Keratinocyte (primary cell): ENCODE data around the gene AKAP13. TPM values are rescaled to one million over a fixed set of nuclear protein-coding genes. Genes with fewer than 3 reads are reported as not detected.

ENCODE experiments used
- DNase-seq: peaks from one replicate; pipeline ENCODE4 v3.0.0-alpha.2; 2011; ENCODE audit warnings: low read depth, missing footprints, low spot score
- FAIRE-seq: peaks from 2 replicates; lab custom pipeline; 2011; peaks lifted over from hg19 to GRCh38; lab: Jason Lieb, UNC
- H2AFZ ChIP-seq: 2 replicates; pipeline ENCODE4 v1.6.0; 2012; ENCODE audit warnings: low read length, control low read depth, inconsistent platforms; ENCODE audit not compliant: control insufficient read depth
- H3K27ac ChIP-seq: 2 replicates; pipeline ENCODE4 v1.5.1; 2011; ENCODE audit warnings: low read length; ENCODE audit not compliant: control insufficient read depth, insufficient read depth
- H3K27me3 ChIP-seq: 3 replicates; pipeline ENCODE4 v1.6.0; 2011; ENCODE audit warnings: low read length; ENCODE audit not compliant: control insufficient read depth, insufficient read depth; ENCODE audit errors: extremely low read depth
- H3K36me3 ChIP-seq, 2 experiments: 2 replicates in 1 of 2; 3 replicates in 1 of 2; pipeline ENCODE4 v1.5.1; 2011; ENCODE audit warnings: low read length in 2 of 2, mild to moderate bottlenecking in 1 of 2; ENCODE audit not compliant: control insufficient read depth in 2 of 2, insufficient read depth in 2 of 2; ENCODE audit errors: extremely low read depth in 1 of 2
- H3K4me1 ChIP-seq: 3 replicates; pipeline ENCODE4 v1.5.1; 2011; ENCODE audit warnings: low read length; ENCODE audit not compliant: control insufficient read depth, insufficient read depth; ENCODE audit errors: extremely low read depth
- H3K4me2 ChIP-seq: 3 replicates; pipeline ENCODE4 v1.6.0; 2011; ENCODE audit warnings: low read depth, low read length; ENCODE audit not compliant: control insufficient read depth, insufficient read depth; ENCODE audit errors: extremely low read depth
- H3K4me3 ChIP-seq, 3 experiments: fragments of 200-600 bp in 1 of 3; sonication (generic) in 1 of 3; 2 replicates in 2 of 3; 3 replicates in 1 of 3; pipeline ENCODE4 v1.5.1; 2011 to 2016; ENCODE audit warnings: low read length in 3 of 3, mild to moderate bottlenecking in 3 of 3, control low read depth in 2 of 3, inconsistent platforms in 1 of 3, low read depth in 1 of 3, mixed read lengths in 1 of 3, mixed run types in 1 of 3, moderate library complexity in 1 of 3; ENCODE audit not compliant: control insufficient read depth in 2 of 3, insufficient read depth in 2 of 3; ENCODE audit errors: extremely low read depth in 1 of 3
- H3K79me2 ChIP-seq: 2 replicates; pipeline ENCODE4 v1.6.0; 2012; ENCODE audit warnings: low read length; ENCODE audit not compliant: control insufficient read depth, insufficient read depth
- H3K9ac ChIP-seq: 3 replicates; pipeline ENCODE4 v1.6.0; 2011; ENCODE audit warnings: low read length; ENCODE audit not compliant: control insufficient read depth, insufficient read depth; ENCODE audit errors: extremely low read depth
- H3K9me1 ChIP-seq: 3 replicates; pipeline ENCODE4 v1.6.0; 2011; ENCODE audit warnings: low read length; ENCODE audit not compliant: control insufficient read depth, insufficient read depth; ENCODE audit errors: extremely low read depth
- H3K9me3 ChIP-seq: 2 replicates; pipeline ENCODE4 v1.5.1; 2012; ENCODE audit warnings: low read depth, low read length; ENCODE audit not compliant: control insufficient read depth
- H4K20me1 ChIP-seq: 3 replicates; pipeline ENCODE4 v1.6.0; 2011; ENCODE audit warnings: low read length; ENCODE audit not compliant: control insufficient read depth, insufficient read depth; ENCODE audit errors: extremely low read depth
- EZH2 ChIP-seq: IDR thresholded peaks from one replicate; pipeline ENCODE4 v1.6.1; 2012; ENCODE audit warnings: inconsistent platforms, mild to moderate bottlenecking, low read length, moderate library complexity
- dilution Hi-C: fragments of 300-500 bp; cut with MboI; formaldehyde crosslinking; loops from one replicate; pipeline ENCODE4 v1.7.0; 2020; ENCODE audit warnings: low sequenced_read_pairs; ENCODE audit not compliant: extremely low pct_ligation_motif_present
- polyA plus RNA-seq, 5 experiments: library from polyadenylated mRNA; depleted of rRNA in 3 of 5; stranded (reverse) in 3 of 5; stranded (forward) in 1 of 5; unstranded in 1 of 5; fragments of >200 nt; gene quantifications; 1 replicate in 1 of 5; 2 replicates in 3 of 5; 3 replicates in 1 of 5; pipeline versions ENCODE4 v1.2.1 to v1.2.3, GENCODE V29; 2011 to 2012; ENCODE audit warnings: missing spikeins in 2 of 5, low read depth in 1 of 5, low replicate concordance in 1 of 5
- TF ChIP-seq, protein P1 (sequence below), 3 experiments: IDR thresholded peaks in 1 of 3; conservative IDR thresholded peaks in 1 of 3; optimal IDR thresholded peaks in 1 of 3; 2 replicates in 2 of 3; 3 replicates in 1 of 3; pipeline versions ENCODE3 to v1.5.1; 2011; ENCODE audit warnings: low read length in 3 of 3, mild to moderate bottlenecking in 3 of 3, moderate library complexity in 2 of 3, control low read depth in 1 of 3, inconsistent platforms in 1 of 3; ENCODE audit not compliant: insufficient read depth in 2 of 3; ENCODE audit errors: extremely low read depth in 1 of 3

The AKAP13 gene
- polyA plus RNA-seq, 1 donor (not counting 4 experiments of a cell fraction or from before 2014, with no cell fraction given) = 16.7 TPM

GRCh38 chr15:85777250-85778106 is 397.1 kb downstream of the AKAP13 start:
- Histone ChIP-seq H4K20me1 (no peaks in the 10 kb centered on the region), H3K4me1 (peaks cover 12% of the 10 kb centered on the region), H3K9ac (no peak overlapping the region), H3K27ac (no peak overlapping the region), H3K9me1 (no peaks in the 10 kb centered on the region), H3K79me2 (peaks cover 47% of the 10 kb centered on the region), H3K4me3 (no peak overlapping the region), H3K4me2 (no peak overlapping the region), H3K36me3 (no peaks in the 10 kb centered on the region), H3K9me3 (no peaks in the 10 kb centered on the region), H3K27me3 (no peaks in the 10 kb centered on the region), H2AFZ (no peak overlapping the region)
- dilution Hi-C loops = no loop called here
- DNase-seq (no peak), FAIRE-seq (no peak)
- TF ChIP-seq EZH2 = no peak

- DNase-seq = no peak
- TF ChIP-seq, protein P1, sequence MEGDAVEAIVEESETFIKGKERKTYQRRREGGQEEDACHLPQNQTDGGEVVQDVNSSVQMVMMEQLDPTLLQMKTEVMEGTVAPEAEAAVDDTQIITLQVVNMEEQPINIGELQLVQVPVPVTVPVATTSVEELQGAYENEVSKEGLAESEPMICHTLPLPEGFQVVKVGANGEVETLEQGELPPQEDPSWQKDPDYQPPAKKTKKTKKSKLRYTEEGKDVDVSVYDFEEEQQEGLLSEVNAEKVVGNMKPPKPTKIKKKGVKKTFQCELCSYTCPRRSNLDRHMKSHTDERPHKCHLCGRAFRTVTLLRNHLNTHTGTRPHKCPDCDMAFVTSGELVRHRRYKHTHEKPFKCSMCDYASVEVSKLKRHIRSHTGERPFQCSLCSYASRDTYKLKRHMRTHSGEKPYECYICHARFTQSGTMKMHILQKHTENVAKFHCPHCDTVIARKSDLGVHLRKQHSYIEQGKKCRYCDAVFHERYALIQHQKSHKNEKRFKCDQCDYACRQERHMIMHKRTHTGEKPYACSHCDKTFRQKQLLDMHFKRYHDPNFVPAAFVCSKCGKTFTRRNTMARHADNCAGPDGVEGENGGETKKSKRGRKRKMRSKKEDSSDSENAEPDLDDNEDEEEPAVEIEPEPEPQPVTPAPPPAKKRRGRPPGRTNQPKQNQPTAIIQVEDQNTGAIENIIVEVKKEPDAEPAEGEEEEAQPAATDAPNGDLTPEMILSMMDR (optimal IDR thresholded peaks at IDR 0.05 in 1 of 3, IDR thresholded peaks at IDR 0.05 in 1 of 3, conservative IDR thresholded peaks at IDR 0.05 in 1 of 3; ENCODE audit: extremely low read depth in 1 of 3, insufficient read depth in 2 of 3, low read length in 3 of 3) = no peak
- TF ChIP-seq EZH2 = no peak
- no peak overlapping the region for H2AFZ ChIP-seq
- dilution Hi-C loops = no loop called here
- no peak overlapping the region for H3K4me2 ChIP-seq
- peaks cover 5% of the 10 kb centered on the region for H3K4me1 ChIP-seq
- no peak overlapping the region for H3K4me3 ChIP-seq
- no peak for FAIRE-seq
- H3K9me3 ChIP-seq = no peaks in the 10 kb centered on the region
- H3K27me3 ChIP-seq = no peaks in the 10 kb centered on the region
- no peak overlapping the region for H3K27ac ChIP-seq
- peaks cover 47% of the 10 kb centered on the region for H3K79me2 ChIP-seq
- no peak overlapping the region for H3K9ac ChIP-seq
- no peaks in the 10 kb centered on the region for H3K36me3 ChIP-seq
- H3K9me1 ChIP-seq = no peaks in the 10 kb centered on the region
- H4K20me1 ChIP-seq = no peaks in the 10 kb centered on the region
Observed at GRCh38 chr15:85778107-85778776, 397.8 kb downstream of the AKAP13 start.
